Measurements from ENCODE around the gene DUSP22.

Gene DUSP22

GRCh38 chr6:382883-383810 lies 90.9 kb downstream of the DUSP22 start:
- no peak for DNase-seq

- DNase-seq = no peak
These were observed 91.6 kb downstream of the DUSP22 start for GRCh38 chr6:383856-384255.

- DNase-seq = no peak
These were observed 92.6 kb downstream of the DUSP22 start for GRCh38 chr6:384898-385297.

- no peak for DNase-seq
These were observed 93.3 kb downstream of the DUSP22 start for GRCh38 chr6:385614-386013.

GRCh38 chr6:386688-387266 lies 94.5 kb downstream of the DUSP22 start:
- DNase-seq = no peak

GRCh38 chr6:387293-387741 lies 95.0 kb downstream of the DUSP22 start:
- no peak for DNase-seq

GRCh38 chr6:388202-388903 lies 96.1 kb downstream of the DUSP22 start:
- no peak for DNase-seq

GRCh38 chr6:389143-389542 lies 96.9 kb downstream of the DUSP22 start:
- DNase-seq = no peak

GRCh38 chr6:389622-390021 lies 97.3 kb downstream of the DUSP22 start:
- DNase-seq = no peak

GRCh38 chr6:390914-391558 lies 98.7 kb downstream of the DUSP22 start:
- DNase-seq = no peak

- no peak for DNase-seq
These were observed 99.5 kb downstream of the DUSP22 start, which contains the start of gene IRF4 for GRCh38 chr6:391559-392440. TSS of gene IRF4 (plus strand) at chr6:391752. CDS start at chr6:393153, 1,401 bp downstream.

- DNase-seq = no peak
These were observed 100.4 kb downstream of the DUSP22 start for GRCh38 chr6:392441-393390.

GRCh38 chr6:393391-394221 lies 101.3 kb downstream of the DUSP22 start:
- DNase-seq = no peak

- DNase-seq = no peak
These were observed 102.5 kb downstream of the DUSP22 start for GRCh38 chr6:394641-395289.

- no peak for DNase-seq
These were observed 103.3 kb downstream of the DUSP22 start for GRCh38 chr6:395432-396125.

- DNase-seq = no peak
These were observed 103.8 kb downstream of the DUSP22 start for GRCh38 chr6:396126-396520.

GRCh38 chr6:397056-397455 lies 104.8 kb downstream of the DUSP22 start:
- DNase-seq = no peak

GRCh38 chr6:397604-398003 lies 105.3 kb downstream of the DUSP22 start:
- DNase-seq = no peak

GRCh38 chr6:398065-398464 lies 105.8 kb downstream of the DUSP22 start:
- DNase-seq = no peak
